Loucy (cell line): Measurements from ENCODE around the gene PIWIL1.

Source experiments
- H2AFZ ChIP-seq: fragments of 200-600 bp; sonication (generic); 2 replicates; pipeline ENCODE4 v1.6.0; 2016; ENCODE audit warnings: antibody characterized with exemption, mild to moderate bottlenecking, low read length, moderate library complexity
- H3F3A ChIP-seq: fragments of 200-600 bp; 2 replicates; pipeline ENCODE4 v1.6.0; 2016; ENCODE audit warnings: antibody characterized with exemption, low read depth, mild to moderate bottlenecking
- H3K27me3 ChIP-seq: fragments of 200-600 bp; sonication (generic); 2 replicates; pipeline ENCODE4 v1.6.1; 2014; ENCODE audit warnings: low read length, mild to moderate bottlenecking; ENCODE audit not compliant: insufficient read depth, poor library complexity, severe bottlenecking
- H3K36me3 ChIP-seq: fragments of 200-600 bp; sonication (generic); 2 replicates; pipeline ENCODE4 v1.6.1; 2016; ENCODE audit warnings: low read length; ENCODE audit not compliant: insufficient read depth
- H3K4me1 ChIP-seq: fragments of 200-600 bp; sonication (generic); 2 replicates; pipeline ENCODE4 v1.5.1; 2014; ENCODE audit warnings: low read length, mild to moderate bottlenecking; ENCODE audit not compliant: insufficient read depth, poor library complexity, severe bottlenecking
- H3K4me2 ChIP-seq: fragments of 200-600 bp; sonication (generic); 2 replicates; pipeline ENCODE4 v1.6.0; 2014; ENCODE audit warnings: antibody characterized with exemption, low read length, low read depth, mild to moderate bottlenecking; ENCODE audit not compliant: poor library complexity, severe bottlenecking
- H3K4me3 ChIP-seq: fragments of 200-600 bp; sonication (generic); 2 replicates; pipeline ENCODE4 v1.5.1; 2014; ENCODE audit warnings: low read length, mild to moderate bottlenecking, mixed read lengths; ENCODE audit not compliant: poor library complexity, severe bottlenecking
- H3K79me2 ChIP-seq: fragments of 200-600 bp; sonication (generic); 2 replicates; pipeline ENCODE4 v1.6.1; 2014; ENCODE audit warnings: low read length; ENCODE audit not compliant: insufficient read depth
- H3K9ac ChIP-seq: fragments of 200-600 bp; sonication (generic); 2 replicates; pipeline ENCODE4 v1.6.0; 2014; ENCODE audit warnings: mild to moderate bottlenecking, low read depth, low read length, moderate library complexity; ENCODE audit not compliant: poor library complexity, severe bottlenecking
- H3K9me2 ChIP-seq: fragments of 200-600 bp; sonication (generic); replicated peaks from 2 replicates; pipeline ENCODE4 v1.6.1; 2016; ENCODE audit warnings: low read depth, low read length, mixed read lengths
- H3K9me3 ChIP-seq: fragments of 200-600 bp; sonication (generic); 2 replicates; pipeline ENCODE4 v1.6.1; 2014; ENCODE audit warnings: mild to moderate bottlenecking, antibody characterized with exemption, low read length, low read depth; ENCODE audit not compliant: insufficient read depth
- H4K20me1 ChIP-seq: fragments of 200-600 bp; sonication (generic); 2 replicates; pipeline ENCODE4 v1.6.0; 2014; ENCODE audit warnings: antibody characterized with exemption, low read length, mild to moderate bottlenecking; ENCODE audit not compliant: insufficient read depth, poor library complexity, severe bottlenecking
- CTCF ChIP-seq: fragments of 200-600 bp; sonication (generic); conservative IDR thresholded peaks from 2 replicates; pipeline ENCODE4 v1.5.1; 2014; ENCODE audit warnings: mild to moderate bottlenecking, antibody characterized with exemption, low read length
- EZH2phosphoT487 ChIP-seq: fragments of 200-600 bp; IDR thresholded peaks from 2 replicates; pipeline ENCODE4 v1.6.1; 2018; ENCODE audit warnings: antibody characterized with exemption, mild to moderate bottlenecking, moderate library complexity, borderline replicate concordance

The PIWIL1 gene

GRCh38 chr12:130362060-130362459 lies 24.4 kb downstream of the PIWIL1 start:
- Histone ChIP-seq H3K9me2 (no peaks in the 10 kb centered on the region), H3K4me3 (no peak overlapping the region), H2AFZ (no peak overlapping the region), H3K36me3 (no peaks in the 10 kb centered on the region), H3K9me3 (no peaks in the 10 kb centered on the region), H3K4me1 (no peaks in the 10 kb centered on the region), H3K27me3 (no peaks in the 10 kb centered on the region), H3K4me2 (no peak overlapping the region), H3F3A (no peaks in the 10 kb centered on the region), H3K9ac (no peak overlapping the region), H4K20me1 (no peaks in the 10 kb centered on the region), H3K79me2 (no peaks in the 10 kb centered on the region)
- TF ChIP-seq EZH2phosphoT487 (no peak), CTCF (no peak)

GRCh38 chr12:130364578-130364977 lies 26.9 kb downstream of the PIWIL1 start:
- Histone ChIP-seq H4K20me1 (no peaks in the 10 kb centered on the region), H3K4me2 (no peak overlapping the region), H3K9me2 (no peaks in the 10 kb centered on the region), H2AFZ (no peak overlapping the region), H3F3A (no peaks in the 10 kb centered on the region), H3K36me3 (no peaks in the 10 kb centered on the region), H3K9me3 (no peaks in the 10 kb centered on the region), H3K4me3 (no peak overlapping the region), H3K4me1 (no peaks in the 10 kb centered on the region), H3K27me3 (no peaks in the 10 kb centered on the region), H3K79me2 (no peaks in the 10 kb centered on the region), H3K9ac (no peak overlapping the region)
- no peak for TF ChIP-seq CTCF
- no peak for TF ChIP-seq EZH2phosphoT487

GRCh38 chr12:130366159-130366558 lies 28.5 kb downstream of the PIWIL1 start:
- Histone ChIP-seq H3K36me3 (no peaks in the 10 kb centered on the region), H3K27me3 (no peaks in the 10 kb centered on the region), H4K20me1 (no peaks in the 10 kb centered on the region), H3F3A (no peaks in the 10 kb centered on the region), H3K79me2 (no peaks in the 10 kb centered on the region), H3K4me3 (no peak overlapping the region), H3K4me2 (no peak overlapping the region), H3K9ac (no peak overlapping the region), H3K9me3 (no peaks in the 10 kb centered on the region), H3K4me1 (no peaks in the 10 kb centered on the region), H2AFZ (no peak overlapping the region), H3K9me2 (no peaks in the 10 kb centered on the region)
- TF ChIP-seq CTCF (no peak), EZH2phosphoT487 (no peak)
